Activated CD8-positive, alpha-beta T cell treated with anti-CD3 and anti-CD28 coated beads, Interleukin-2, amount 10 ng/mL, durations not matched to agents 7 days and 5 days (primary cell): ENCODE data around the gene RELT. TPM values are rescaled to one million over a fixed set of nuclear protein-coding genes. Genes with fewer than 3 reads are reported as not detected.

Source experiments
- ATAC-seq: fragments of 150-1000 bp; cut with Tn5 transposase; one replicate; pipeline ENCODE4 v1.10.0; 2021; ENCODE audit warnings: moderate library complexity
- CTCF ChIA-PET: fragments of 350-600 bp; sonication (Branson Sonifier 250); formaldehyde crosslinking; loops from one replicate; lab custom pipeline; 2021; ENCODE audit warnings: antibody characterized with exemption; lab: Charles Lee
- POLR2A ChIA-PET: fragments of 350-600 bp; sonication (Branson Sonifier 250); formaldehyde crosslinking; loops from one replicate; lab custom pipeline; 2021; ENCODE audit warnings: antibody characterized with exemption; lab: Charles Lee
- DNase-seq: peaks from one replicate; pipeline ENCODE4 v3.0.0-alpha.2; 2020
- H3K27ac Mint-ChIP-seq: one replicate; pipeline ENCODE4 v1.8.0; 2021; ENCODE audit warnings: mild to moderate bottlenecking, mixed read lengths
- H3K27me3 Mint-ChIP-seq: one replicate; pipeline ENCODE4 v1.8.0; 2021; ENCODE audit warnings: low read depth, mixed read lengths
- H3K36me3 Mint-ChIP-seq: one replicate; pipeline ENCODE4 v1.8.0; 2021; ENCODE audit warnings: low read depth, mixed read lengths
- H3K4me1 Mint-ChIP-seq: one replicate; pipeline ENCODE4 v1.8.0; 2021; ENCODE audit warnings: low read depth, mixed read lengths
- H3K4me3 Mint-ChIP-seq: one replicate; pipeline ENCODE4 v1.8.0; 2021; ENCODE audit warnings: mild to moderate bottlenecking, mixed read lengths
- H3K9me3 Mint-ChIP-seq: one replicate; pipeline ENCODE4 v1.8.0; 2022; ENCODE audit warnings: mixed read lengths; ENCODE audit not compliant: insufficient read depth
- total RNA-seq, 2 experiments: library from RNA; stranded (reverse); gene quantifications; one replicate each; pipeline ENCODE4 v1.2.3, GENCODE V29; 2021

The RELT gene
- total RNA-seq, 2 experiments from 2014 or later = 28.6 to 33.2 TPM

GRCh38 chr11:73335204-73335923 is 40.8 kb upstream of the RELT start:
- peak; percentile 82 for DNase-seq
- Mint-ChIP-seq H3K9me3 (no peaks in the 10 kb centered on the region), H3K27me3 (peaks cover under 1% of the 10 kb centered on the region), H3K4me1 (peaks cover 11% of the 10 kb centered on the region), H3K27ac (no peak overlapping the region), H3K4me3 (no peak overlapping the region), H3K36me3 (no peaks in the 10 kb centered on the region)
- ATAC-seq = peak; percentile 63
- ChIA-PET POLR2A (no interaction called here), CTCF (interaction anchor here (0.6 to 4.6 kb wide), 25 partner anchors 8 to 268 kb away, joined by 3 to 93 read pairs (median 5); partner anchors contain the start of gene ARHGEF17)

- Mint-ChIP-seq H3K36me3 (no peaks in the 10 kb centered on the region), H3K27me3 (no peaks in the 10 kb centered on the region), H3K4me3 (no peak overlapping the region), H3K9me3 (no peaks in the 10 kb centered on the region), H3K4me1 (peaks cover 11% of the 10 kb centered on the region), H3K27ac (no peak overlapping the region)
- ChIA-PET POLR2A (interaction anchor here (0.7 kb wide), 1 partner anchor 19 kb away, joined by 4 read pairs; no protein-coding TSS in a partner anchor), CTCF (interaction anchor here (0.9 to 4.6 kb wide), 8 partner anchors 13 to 324 kb away, joined by 3 to 93 read pairs (median 22); partner anchors contain the start of gene ARHGEF17)
- DNase-seq (no peak), ATAC-seq (no peak)
Observed at GRCh38 chr11:73337846-73338245, 38.4 kb upstream of the RELT start.

- Mint-ChIP-seq H3K9me3 (no peaks in the 10 kb centered on the region), H3K36me3 (no peaks in the 10 kb centered on the region)
- CTCF ChIA-PET = interaction anchor here (4.0 kb wide), 1 partner anchor 13 kb away, joined by 62 read pairs; no protein-coding TSS in a partner anchor
Observed at GRCh38 chr11:73338279-73338678, 37.9 kb upstream of the RELT start.

GRCh38 chr11:73340164-73340563 is 36.0 kb upstream of the RELT start:
- DNase-seq (no peak), ATAC-seq (no peak)
- H3K9me3 Mint-ChIP-seq = no peaks in the 10 kb centered on the region
- peaks cover 10% of the 10 kb centered on the region for H3K4me1 Mint-ChIP-seq
- H3K36me3 Mint-ChIP-seq = no peaks in the 10 kb centered on the region
- no peak overlapping the region for H3K27ac Mint-ChIP-seq
- CTCF ChIA-PET = interaction anchor here (1.9 kb wide), 1 partner anchor 34 kb away, joined by 5 read pairs; no protein-coding TSS in a partner anchor
- POLR2A ChIA-PET = no interaction called here
- H3K27me3 Mint-ChIP-seq = no peaks in the 10 kb centered on the region
- no peak overlapping the region for H3K4me3 Mint-ChIP-seq

More at GRCh38 chr11:73338279-73338678, 37.9 kb upstream of the RELT start:
- no peak overlapping the region for H3K27ac Mint-ChIP-seq
- DNase-seq (no peak), ATAC-seq (no peak)
- H3K27me3 Mint-ChIP-seq = no peaks in the 10 kb centered on the region
- POLR2A ChIA-PET = interaction anchor here (0.6 kb wide), 1 partner anchor 72 kb away, joined by 5 read pairs; no protein-coding TSS in a partner anchor
- H3K4me3 Mint-ChIP-seq = no peak overlapping the region
- H3K4me1 Mint-ChIP-seq = peaks cover 11% of the 10 kb centered on the region

- Mint-ChIP-seq H3K36me3 (no peaks in the 10 kb centered on the region), H3K9me3 (no peaks in the 10 kb centered on the region), H3K4me3 (no peak overlapping the region), H3K27me3 (no peaks in the 10 kb centered on the region), H3K4me1 (no peaks in the 10 kb centered on the region), H3K27ac (no peak overlapping the region)
- no peak for DNase-seq
- no peak for ATAC-seq
- POLR2A ChIA-PET = no interaction called here
- CTCF ChIA-PET = interaction anchor here (2.0 kb wide), 1 partner anchor 9 kb away, joined by 12 read pairs; no protein-coding TSS in a partner anchor
Observed at GRCh38 chr11:73342633-73343032, 33.6 kb upstream of the RELT start.

- DNase-seq = no peak
- Mint-ChIP-seq H3K36me3 (no peaks in the 10 kb centered on the region), H3K27ac (no peak overlapping the region), H3K27me3 (peaks cover under 1% of the 10 kb centered on the region), H3K9me3 (no peaks in the 10 kb centered on the region), H3K4me3 (no peak overlapping the region), H3K4me1 (no peaks in the 10 kb centered on the region)
- ChIA-PET CTCF (no interaction called here), POLR2A (no interaction called here)
- ATAC-seq = no peak
Observed at GRCh38 chr11:73343076-73343873, 32.9 kb upstream of the RELT start.

- Mint-ChIP-seq H3K4me3 (no peak overlapping the region), H3K4me1 (no peaks in the 10 kb centered on the region), H3K9me3 (no peaks in the 10 kb centered on the region), H3K36me3 (no peaks in the 10 kb centered on the region), H3K27ac (no peak overlapping the region), H3K27me3 (peaks cover 2% of the 10 kb centered on the region)
- CTCF ChIA-PET = no interaction called here
- ATAC-seq (no peak), DNase-seq (no peak)
- POLR2A ChIA-PET = interaction anchor here (0.6 kb wide), 1 partner anchor 1996 kb away, joined by 3 read pairs; no protein-coding TSS in a partner anchor
Observed at GRCh38 chr11:73344191-73344607, 32.0 kb upstream of the RELT start.

GRCh38 chr11:73345481-73346160 is 30.6 kb upstream of the RELT start:
- no peak for ATAC-seq
- no peak overlapping the region for H3K4me3 Mint-ChIP-seq
- peaks cover 2% of the 10 kb centered on the region for H3K27me3 Mint-ChIP-seq
- peaks cover 6% of the 10 kb centered on the region for H3K4me1 Mint-ChIP-seq
- ChIA-PET CTCF (no interaction called here), POLR2A (no interaction called here)
- peak overlapping the region; percentile 24 for H3K27ac Mint-ChIP-seq
- H3K9me3 Mint-ChIP-seq = no peaks in the 10 kb centered on the region
- DNase-seq = no peak
- H3K36me3 Mint-ChIP-seq = no peaks in the 10 kb centered on the region

- H3K4me1 Mint-ChIP-seq = peaks cover 7% of the 10 kb centered on the region
- H3K9me3 Mint-ChIP-seq = no peaks in the 10 kb centered on the region
- DNase-seq (no peak), ATAC-seq (no peak)
- no peak overlapping the region for H3K27ac Mint-ChIP-seq
- ChIA-PET CTCF (no interaction called here), POLR2A (no interaction called here)
- peaks cover 2% of the 10 kb centered on the region for H3K27me3 Mint-ChIP-seq
- no peaks in the 10 kb centered on the region for H3K36me3 Mint-ChIP-seq
- no peak overlapping the region for H3K4me3 Mint-ChIP-seq
Observed at GRCh38 chr11:73346186-73346935, 29.8 kb upstream of the RELT start.

GRCh38 chr11:73347067-73347466 is 29.1 kb upstream of the RELT start:
- DNase-seq (no peak), ATAC-seq (no peak)
- H3K4me1 Mint-ChIP-seq = peaks cover 7% of the 10 kb centered on the region
- H3K36me3 Mint-ChIP-seq = no peaks in the 10 kb centered on the region
- CTCF ChIA-PET = no interaction called here
- POLR2A ChIA-PET = no interaction called here
- H3K27ac Mint-ChIP-seq = no peak overlapping the region
- H3K27me3 Mint-ChIP-seq = peaks cover 2% of the 10 kb centered on the region
- H3K4me3 Mint-ChIP-seq = no peak overlapping the region
- H3K9me3 Mint-ChIP-seq = no peaks in the 10 kb centered on the region

- POLR2A ChIA-PET = no interaction called here
- no peak for ATAC-seq
- Mint-ChIP-seq H3K9me3 (no peaks in the 10 kb centered on the region), H3K4me1 (peaks cover 14% of the 10 kb centered on the region), H3K4me3 (no peak overlapping the region), H3K27ac (no peak overlapping the region), H3K27me3 (peaks cover 2% of the 10 kb centered on the region), H3K36me3 (no peaks in the 10 kb centered on the region)
- CTCF ChIA-PET = interaction anchor here (1.2 to 6.3 kb wide), 8 partner anchors 12 to 313 kb away, joined by 3 to 101 read pairs (median 59); partner anchors contain the start of gene ARHGEF17
- no peak for DNase-seq
Observed at GRCh38 chr11:73348838-73349237, 27.4 kb upstream of the RELT start.
